ENCODE measurements around the gene UTP4. TPM values are rescaled to one million over a fixed set of nuclear protein-coding genes. Genes with fewer than 3 reads are reported as not detected.

Gene UTP4
- total RNA-seq, 1 experiment from 2014 or later, result 125 TPM

DNA sequence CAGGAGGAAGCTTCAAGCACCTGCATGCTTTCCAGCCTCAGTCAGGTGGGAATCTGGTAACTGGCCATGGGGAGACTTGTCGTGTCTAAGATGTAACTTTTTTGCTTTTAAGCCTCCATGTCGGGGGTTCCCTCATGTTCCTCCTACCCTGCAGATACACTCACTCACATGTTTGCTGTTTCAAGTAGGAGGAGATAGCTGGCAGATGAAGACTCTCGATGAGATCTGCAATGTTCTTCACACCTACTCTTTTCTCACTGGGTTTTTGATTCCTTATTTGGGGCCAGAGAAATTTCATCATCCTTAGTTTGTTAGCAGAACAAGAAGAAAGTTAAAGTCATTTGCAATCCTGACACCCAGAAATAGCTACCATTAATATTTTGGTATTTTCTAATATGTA lies 24.7 kb downstream of the UTP4 start:
- no peaks in the 10 kb centered on the region; a peak in 1 of 4 replicates for H3K4me1 ChIP-seq (ENCODE audit: control insufficient read depth in 1 of 2, insufficient read depth in 2 of 2, low read length in 2 of 2)
- no peak overlapping the region for H3K4me3 ChIP-seq (replicated peaks in 1 of 2; ENCODE audit: low read depth in 1 of 2, low read length in 2 of 2)
- ChIA-PET CTCF (no interaction called here), POLR2A (no interaction called here), RAD21 (ENCODE audit: low non-redundant PET in 1 of 2, low total read pairs in 2 of 2, uncharacterized antibody in 2 of 2, unreplicated experiment in 2 of 2) (no interaction called here)
- DNase-seq (ENCODE audit: low read depth, low spot score) (no peak), ATAC-seq (no peak)
- BruUV-seq (replicated peaks), result no TSS peak
- H4K20me1 ChIP-seq (ENCODE audit: insufficient read depth), result peaks cover 3% of the 10 kb centered on the region; the same call in 1 of the 2 replicates
- intact Hi-C loops (cut with micrococcal nuclease), result no loop called here
- TF ChIP-seq CBX3 (IDR thresholded peaks at IDR 0.05; ENCODE audit: low read depth), result no peak
- TF ChIP-seq, protein P1, sequence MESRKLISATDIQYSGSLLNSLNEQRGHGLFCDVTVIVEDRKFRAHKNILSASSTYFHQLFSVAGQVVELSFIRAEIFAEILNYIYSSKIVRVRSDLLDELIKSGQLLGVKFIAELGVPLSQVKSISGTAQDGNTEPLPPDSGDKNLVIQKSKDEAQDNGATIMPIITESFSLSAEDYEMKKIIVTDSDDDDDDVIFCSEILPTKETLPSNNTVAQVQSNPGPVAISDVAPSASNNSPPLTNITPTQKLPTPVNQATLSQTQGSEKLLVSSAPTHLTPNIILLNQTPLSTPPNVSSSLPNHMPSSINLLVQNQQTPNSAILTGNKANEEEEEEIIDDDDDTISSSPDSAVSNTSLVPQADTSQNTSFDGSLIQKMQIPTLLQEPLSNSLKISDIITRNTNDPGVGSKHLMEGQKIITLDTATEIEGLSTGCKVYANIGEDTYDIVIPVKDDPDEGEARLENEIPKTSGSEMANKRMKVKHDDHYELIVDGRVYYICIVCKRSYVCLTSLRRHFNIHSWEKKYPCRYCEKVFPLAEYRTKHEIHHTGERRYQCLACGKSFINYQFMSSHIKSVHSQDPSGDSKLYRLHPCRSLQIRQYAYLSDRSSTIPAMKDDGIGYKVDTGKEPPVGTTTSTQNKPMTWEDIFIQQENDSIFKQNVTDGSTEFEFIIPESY (IDR thresholded peaks at IDR 0.05; ENCODE audit: extremely low read depth, insufficient replicate concordance, low read length), result no peak
- no peak for TF ChIP-seq POLR2A (IDR thresholded peaks at IDR 0.05; ENCODE audit: borderline replicate concordance, extremely low read depth, insufficient read depth, insufficient read length)
- TF ChIP-seq, protein P2, sequence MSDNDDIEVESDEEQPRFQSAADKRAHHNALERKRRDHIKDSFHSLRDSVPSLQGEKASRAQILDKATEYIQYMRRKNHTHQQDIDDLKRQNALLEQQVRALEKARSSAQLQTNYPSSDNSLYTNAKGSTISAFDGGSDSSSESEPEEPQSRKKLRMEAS (IDR thresholded peaks at IDR 0.05), result no peak
- no peak for TF ChIP-seq EGR1 (IDR thresholded peaks at IDR 0.05; ENCODE audit: low read depth)
- TF ChIP-seq ZNF274 (IDR thresholded peaks at IDR 0.05; ENCODE audit: low read depth, low read length), result no peak
- no peak for TF ChIP-seq EZH2phosphoT487 (IDR thresholded peaks at IDR 0.05; ENCODE audit: borderline replicate concordance)
- no peak overlapping the region for H3K27ac ChIP-seq (ENCODE audit: low read depth, low read length)
- H3K36me3 ChIP-seq (ENCODE audit: control insufficient read depth in 1 of 2, insufficient read depth in 2 of 2, low read length in 2 of 2), result peaks cover 49 to 71% of the 10 kb centered on the region in 2 experiments
- no peak overlapping the region for H3K9ac ChIP-seq (ENCODE audit: low read length)
- H2AFZ ChIP-seq (ENCODE audit: low read depth, low read length, poor library complexity, severe bottlenecking), result no peak overlapping the region
- no peaks in the 10 kb centered on the region for H3K9me2 ChIP-seq (ENCODE audit: insufficient read depth)
- H3K27me3 ChIP-seq (ENCODE audit: insufficient read depth, low read length), result no peaks in the 10 kb centered on the region
- no peak overlapping the region for H3K4me2 ChIP-seq (ENCODE audit: low read length)
- peaks cover 30% of the 10 kb centered on the region; the same call in 1 of the 2 replicates for H3K79me2 ChIP-seq (ENCODE audit: insufficient read depth, low read length)
- no peaks in the 10 kb centered on the region for H3K9me3 ChIP-seq (ENCODE audit: control insufficient read depth in 1 of 2, insufficient read depth in 1 of 2, low read depth in 1 of 2, low read length in 2 of 2)

DNA sequence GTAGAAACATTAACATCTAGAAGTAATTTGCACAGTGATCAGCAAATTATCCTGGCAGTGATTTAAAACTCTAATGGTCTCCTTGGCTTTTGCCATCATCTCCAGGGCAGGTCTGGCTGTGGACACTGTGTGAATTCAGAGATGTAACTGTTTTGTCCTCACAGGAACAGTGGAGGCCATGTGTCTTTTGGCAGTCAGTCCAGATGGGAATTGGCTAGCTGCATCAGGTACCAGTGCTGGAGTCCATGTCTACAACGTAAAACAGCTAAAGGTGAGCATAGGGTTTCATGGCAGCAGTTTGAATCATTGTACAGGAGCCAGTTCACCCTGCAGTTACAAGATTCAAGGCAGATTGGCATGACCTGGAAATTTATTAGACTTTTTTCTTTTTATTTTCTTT lies 27.7 kb downstream of the UTP4 start:
- Histone ChIP-seq H3K27me3 (ENCODE audit: insufficient read depth, low read length) (no peaks in the 10 kb centered on the region), H3K36me3 (ENCODE audit: control insufficient read depth in 1 of 2, insufficient read depth in 2 of 2, low read length in 2 of 2) (peaks cover 45 to 69% of the 10 kb centered on the region in 2 experiments), H3K79me2 (ENCODE audit: insufficient read depth, low read length) (peaks cover 17% of the 10 kb centered on the region; the same call in 1 of the 2 replicates), H3K4me3 (replicated peaks in 1 of 2; ENCODE audit: low read depth in 1 of 2, low read length in 2 of 2) (no peak overlapping the region), H3K9me2 (ENCODE audit: insufficient read depth) (no peaks in the 10 kb centered on the region), H2AFZ (ENCODE audit: low read depth, low read length, poor library complexity, severe bottlenecking) (no peak overlapping the region), H4K20me1 (ENCODE audit: insufficient read depth) (no peaks in the 10 kb centered on the region), H3K4me1 (ENCODE audit: control insufficient read depth in 1 of 2, insufficient read depth in 2 of 2, low read length in 2 of 2) (peaks cover 0 to under 1% of the 10 kb centered on the region in 2 experiments; a peak in 2 of 4 replicates), H3K4me2 (ENCODE audit: low read length) (no peak overlapping the region), H3K9me3 (ENCODE audit: control insufficient read depth in 1 of 2, insufficient read depth in 1 of 2, low read depth in 1 of 2, low read length in 2 of 2) (no peaks in the 10 kb centered on the region), H3K9ac (ENCODE audit: low read length) (no peak overlapping the region), H3K27ac (ENCODE audit: low read depth, low read length) (no peak overlapping the region)
- intact Hi-C loops (cut with micrococcal nuclease), result no loop called here
- DNase-seq (ENCODE audit: low read depth, low spot score) (no peak), ATAC-seq (no peak)
- CTCF ChIA-PET, result no interaction called here
- RAD21 ChIA-PET (ENCODE audit: low non-redundant PET in 1 of 2, low total read pairs in 2 of 2, uncharacterized antibody in 2 of 2, unreplicated experiment in 2 of 2), result no interaction called here
- POLR2A ChIA-PET, result no interaction called here
- BruUV-seq (replicated peaks), result no TSS peak
- TF ChIP-seq, protein P2 (IDR thresholded peaks at IDR 0.05), result no peak
- TF ChIP-seq ELF1 (IDR thresholded peaks at IDR 0.05; ENCODE audit: borderline replicate concordance, low read depth) (no peak), EZH2phosphoT487 (IDR thresholded peaks at IDR 0.05; ENCODE audit: borderline replicate concordance) (no peak), JUND (IDR thresholded peaks at IDR 0.05) (no peak), TCF7L2 (IDR thresholded peaks at IDR 0.05; ENCODE audit: borderline replicate concordance, extremely low read depth, insufficient read depth, insufficient read length) (no peak)
- TF ChIP-seq, protein P3, sequence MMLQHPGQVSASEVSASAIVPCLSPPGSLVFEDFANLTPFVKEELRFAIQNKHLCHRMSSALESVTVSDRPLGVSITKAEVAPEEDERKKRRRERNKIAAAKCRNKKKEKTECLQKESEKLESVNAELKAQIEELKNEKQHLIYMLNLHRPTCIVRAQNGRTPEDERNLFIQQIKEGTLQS (IDR thresholded peaks at IDR 0.05), result no peak
- TF ChIP-seq, protein P4, sequence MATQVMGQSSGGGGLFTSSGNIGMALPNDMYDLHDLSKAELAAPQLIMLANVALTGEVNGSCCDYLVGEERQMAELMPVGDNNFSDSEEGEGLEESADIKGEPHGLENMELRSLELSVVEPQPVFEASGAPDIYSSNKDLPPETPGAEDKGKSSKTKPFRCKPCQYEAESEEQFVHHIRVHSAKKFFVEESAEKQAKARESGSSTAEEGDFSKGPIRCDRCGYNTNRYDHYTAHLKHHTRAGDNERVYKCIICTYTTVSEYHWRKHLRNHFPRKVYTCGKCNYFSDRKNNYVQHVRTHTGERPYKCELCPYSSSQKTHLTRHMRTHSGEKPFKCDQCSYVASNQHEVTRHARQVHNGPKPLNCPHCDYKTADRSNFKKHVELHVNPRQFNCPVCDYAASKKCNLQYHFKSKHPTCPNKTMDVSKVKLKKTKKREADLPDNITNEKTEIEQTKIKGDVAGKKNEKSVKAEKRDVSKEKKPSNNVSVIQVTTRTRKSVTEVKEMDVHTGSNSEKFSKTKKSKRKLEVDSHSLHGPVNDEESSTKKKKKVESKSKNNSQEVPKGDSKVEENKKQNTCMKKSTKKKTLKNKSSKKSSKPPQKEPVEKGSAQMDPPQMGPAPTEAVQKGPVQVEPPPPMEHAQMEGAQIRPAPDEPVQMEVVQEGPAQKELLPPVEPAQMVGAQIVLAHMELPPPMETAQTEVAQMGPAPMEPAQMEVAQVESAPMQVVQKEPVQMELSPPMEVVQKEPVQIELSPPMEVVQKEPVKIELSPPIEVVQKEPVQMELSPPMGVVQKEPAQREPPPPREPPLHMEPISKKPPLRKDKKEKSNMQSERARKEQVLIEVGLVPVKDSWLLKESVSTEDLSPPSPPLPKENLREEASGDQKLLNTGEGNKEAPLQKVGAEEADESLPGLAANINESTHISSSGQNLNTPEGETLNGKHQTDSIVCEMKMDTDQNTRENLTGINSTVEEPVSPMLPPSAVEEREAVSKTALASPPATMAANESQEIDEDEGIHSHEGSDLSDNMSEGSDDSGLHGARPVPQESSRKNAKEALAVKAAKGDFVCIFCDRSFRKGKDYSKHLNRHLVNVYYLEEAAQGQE (IDR thresholded peaks at IDR 0.05; ENCODE audit: low read depth), result no peak

Data from HCT116 (cell line).